Left ventricle myocardium inferior (tissue), 1 donor: ENCODE results near the gene CHGA. TPM values are rescaled to one million over a fixed set of nuclear protein-coding genes. Genes with fewer than 3 reads are reported as not detected.
A peak's percentile ranks its signal among the peaks of the same experiment; 100 is the strongest.

Source experiments
- DNase-seq: peaks from one replicate; pipeline ENCODE4 v3.0.0-alpha.2; 2020
- H3K27ac ChIP-seq: fragments of 200-600 bp; replicated peaks from 2 replicates; pipeline ENCODE4 v1.8.0; 2021
- H3K27me3 ChIP-seq: fragments of 200-600 bp; 2 replicates; pipeline ENCODE4 v1.8.0; 2021; ENCODE audit warnings: low read depth
- H3K36me3 ChIP-seq: fragments of 200-600 bp; 2 replicates; pipeline ENCODE4 v1.8.0; 2021
- H3K4me1 ChIP-seq: fragments of 200-600 bp; 2 replicates; pipeline ENCODE4 v1.8.0; 2021
- H3K4me3 ChIP-seq: fragments of 200-600 bp; 2 replicates; pipeline ENCODE4 v1.8.0; 2021; ENCODE audit warnings: mild to moderate bottlenecking, moderate library complexity
- H3K9me3 ChIP-seq: fragments of 200-600 bp; replicated peaks from 2 replicates; pipeline ENCODE4 v1.8.0; 2021
- intact Hi-C: fragments of 100-400 bp; cut with micrococcal nuclease; formaldehyde crosslinking; loops from one replicate; pipeline ENCODE4 v1.11.0; 2022
- total RNA-seq: library from RNA; stranded (reverse); fragmentation: NEBNext Ultra II Directional; extraction: Animal tissue kit (Norgen Biotek cat#: 25700); gene quantifications from one replicate; pipeline ENCODE4 v1.2.1, GENCODE V29; 2021
- TF ChIP-seq, protein P1 (sequence below): fragments of 200-600 bp; IDR thresholded peaks from 2 replicates; pipeline ENCODE4 v1.8.0; 2021; ENCODE audit warnings: antibody characterized with exemption, mild to moderate bottlenecking, borderline replicate concordance
- donor health status: DM: no; HTN: yes; CAD: no; lungs with severe emphysema.

Gene CHGA
- total RNA-seq, 1 donor from 2014 or later = not detected

DNA sequence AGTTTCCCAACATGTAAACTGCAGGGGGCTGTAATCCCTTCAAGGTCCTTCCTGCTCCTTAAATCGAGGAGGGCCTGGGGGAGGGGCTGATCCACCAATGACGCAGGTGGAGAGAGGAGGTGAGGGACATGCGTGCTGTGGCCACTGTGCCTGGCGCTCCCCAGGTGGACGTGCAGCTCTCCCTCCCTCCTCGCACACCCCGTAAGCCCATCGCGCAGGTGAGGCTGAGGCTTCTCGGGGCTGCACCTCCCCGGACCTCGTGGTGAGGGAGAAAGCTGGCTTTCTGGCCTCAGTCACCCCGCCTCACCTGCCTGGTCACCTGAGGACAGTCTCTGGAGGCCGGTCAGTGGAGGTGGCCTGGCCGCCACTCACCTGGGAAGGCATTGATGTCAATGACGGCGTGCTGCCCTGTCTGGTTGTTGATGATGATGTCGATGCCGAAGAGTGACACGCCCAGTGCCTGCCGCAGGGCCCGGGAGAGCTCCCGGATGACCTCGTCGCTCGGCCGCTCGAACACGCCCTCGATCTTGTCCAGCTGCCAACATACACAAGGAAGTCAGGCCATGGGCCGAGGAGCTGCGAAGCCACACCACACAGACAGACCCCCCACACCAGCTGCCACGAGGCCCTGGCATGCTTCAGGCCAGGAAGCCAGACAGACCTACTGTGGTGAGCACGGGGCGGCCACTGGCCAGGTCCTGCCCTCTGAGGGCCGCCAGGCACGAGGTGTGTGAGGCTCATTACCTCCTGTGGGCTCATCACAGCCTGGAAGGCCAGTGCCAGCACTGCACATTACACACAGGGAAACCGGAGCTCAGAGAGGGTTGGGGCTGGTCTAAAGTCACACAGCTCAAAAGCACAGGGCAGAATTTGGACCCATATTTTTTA, 23.3 kb downstream of the CHGA start:
- intact Hi-C loops = no loop called here
- Histone ChIP-seq H3K4me1 (peaks cover 50% of the 10 kb centered on the region), H3K27me3 (no peaks in the 10 kb centered on the region), H3K36me3 (peaks cover 64% of the 10 kb centered on the region), H3K4me3 (no peak overlapping the region), H3K9me3 (no peaks in the 10 kb centered on the region), H3K27ac (no peak overlapping the region)
- peak; percentile 56 for DNase-seq
- TF ChIP-seq, protein P1, sequence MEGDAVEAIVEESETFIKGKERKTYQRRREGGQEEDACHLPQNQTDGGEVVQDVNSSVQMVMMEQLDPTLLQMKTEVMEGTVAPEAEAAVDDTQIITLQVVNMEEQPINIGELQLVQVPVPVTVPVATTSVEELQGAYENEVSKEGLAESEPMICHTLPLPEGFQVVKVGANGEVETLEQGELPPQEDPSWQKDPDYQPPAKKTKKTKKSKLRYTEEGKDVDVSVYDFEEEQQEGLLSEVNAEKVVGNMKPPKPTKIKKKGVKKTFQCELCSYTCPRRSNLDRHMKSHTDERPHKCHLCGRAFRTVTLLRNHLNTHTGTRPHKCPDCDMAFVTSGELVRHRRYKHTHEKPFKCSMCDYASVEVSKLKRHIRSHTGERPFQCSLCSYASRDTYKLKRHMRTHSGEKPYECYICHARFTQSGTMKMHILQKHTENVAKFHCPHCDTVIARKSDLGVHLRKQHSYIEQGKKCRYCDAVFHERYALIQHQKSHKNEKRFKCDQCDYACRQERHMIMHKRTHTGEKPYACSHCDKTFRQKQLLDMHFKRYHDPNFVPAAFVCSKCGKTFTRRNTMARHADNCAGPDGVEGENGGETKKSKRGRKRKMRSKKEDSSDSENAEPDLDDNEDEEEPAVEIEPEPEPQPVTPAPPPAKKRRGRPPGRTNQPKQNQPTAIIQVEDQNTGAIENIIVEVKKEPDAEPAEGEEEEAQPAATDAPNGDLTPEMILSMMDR = no peak

DNA sequence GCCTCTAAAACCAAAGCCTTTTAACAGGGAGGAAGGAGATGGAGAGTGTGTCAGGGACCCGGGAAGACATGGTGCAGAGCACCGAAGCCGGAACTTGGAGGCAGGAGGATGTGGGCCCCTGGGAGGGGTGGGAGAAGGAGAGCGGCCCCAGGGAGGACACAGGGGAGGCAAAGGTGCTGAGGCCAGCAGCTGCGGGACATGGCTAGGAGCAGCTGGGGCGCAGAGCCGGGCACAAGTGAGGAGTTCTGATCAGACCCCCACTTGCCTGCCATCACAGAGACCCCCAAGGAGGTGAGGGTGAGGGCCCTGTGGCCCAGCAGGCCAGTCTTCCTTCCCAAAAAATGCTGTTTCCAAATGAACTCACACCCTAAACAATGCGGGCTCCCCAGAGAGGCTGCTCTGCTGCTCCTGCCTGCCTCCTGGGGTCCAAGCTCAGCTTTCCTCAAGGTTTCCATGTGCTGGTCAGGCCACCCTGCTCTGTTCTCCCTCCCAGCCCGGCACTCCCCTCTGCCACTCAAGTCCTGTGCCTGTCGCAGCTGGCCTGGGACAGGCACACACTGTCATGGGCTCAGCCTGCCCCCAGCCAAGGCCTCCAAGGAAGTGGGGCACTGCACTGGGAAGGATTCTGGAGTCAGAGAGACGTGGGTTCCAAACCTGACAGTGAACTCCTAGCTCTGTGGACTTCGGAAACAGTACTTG, 24.0 kb downstream of the CHGA start:
- TF ChIP-seq, protein P1 = no peak
- Histone ChIP-seq H3K36me3 (peaks cover 56% of the 10 kb centered on the region), H3K9me3 (no peaks in the 10 kb centered on the region), H3K4me3 (no peak overlapping the region), H3K27me3 (no peaks in the 10 kb centered on the region), H3K27ac (no peak overlapping the region), H3K4me1 (peaks cover 58% of the 10 kb centered on the region)
- DNase-seq = no peak
- intact Hi-C loops = no loop called here

DNA sequence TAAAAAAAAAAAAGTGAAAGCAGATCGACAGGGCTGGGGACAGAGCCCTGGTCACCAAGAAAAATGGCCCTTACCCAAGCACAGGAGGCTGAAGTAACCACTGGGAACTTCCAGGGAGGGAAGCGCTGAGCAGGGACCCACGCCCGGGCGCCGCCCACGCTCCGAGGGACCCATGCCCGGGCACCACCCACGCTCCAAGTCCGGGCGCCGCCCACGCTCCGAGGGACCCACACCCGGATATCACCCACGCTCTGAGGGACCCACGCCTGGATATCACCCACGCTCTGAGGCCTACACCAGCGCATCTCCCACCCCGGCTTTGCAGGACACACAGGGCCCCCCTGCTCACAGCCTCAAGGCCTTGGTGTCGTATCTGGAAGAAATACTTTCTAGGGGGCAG, 25.7 kb downstream of the CHGA start:
- Histone ChIP-seq H3K4me1 (peaks cover 72% of the 10 kb centered on the region), H3K4me3 (no peak overlapping the region), H3K27me3 (no peaks in the 10 kb centered on the region), H3K9me3 (no peaks in the 10 kb centered on the region), H3K36me3 (peaks cover 42% of the 10 kb centered on the region), H3K27ac (no peak overlapping the region)
- intact Hi-C loops = no loop called here
- TF ChIP-seq, protein P1 = no peak
- DNase-seq = no peak

DNA sequence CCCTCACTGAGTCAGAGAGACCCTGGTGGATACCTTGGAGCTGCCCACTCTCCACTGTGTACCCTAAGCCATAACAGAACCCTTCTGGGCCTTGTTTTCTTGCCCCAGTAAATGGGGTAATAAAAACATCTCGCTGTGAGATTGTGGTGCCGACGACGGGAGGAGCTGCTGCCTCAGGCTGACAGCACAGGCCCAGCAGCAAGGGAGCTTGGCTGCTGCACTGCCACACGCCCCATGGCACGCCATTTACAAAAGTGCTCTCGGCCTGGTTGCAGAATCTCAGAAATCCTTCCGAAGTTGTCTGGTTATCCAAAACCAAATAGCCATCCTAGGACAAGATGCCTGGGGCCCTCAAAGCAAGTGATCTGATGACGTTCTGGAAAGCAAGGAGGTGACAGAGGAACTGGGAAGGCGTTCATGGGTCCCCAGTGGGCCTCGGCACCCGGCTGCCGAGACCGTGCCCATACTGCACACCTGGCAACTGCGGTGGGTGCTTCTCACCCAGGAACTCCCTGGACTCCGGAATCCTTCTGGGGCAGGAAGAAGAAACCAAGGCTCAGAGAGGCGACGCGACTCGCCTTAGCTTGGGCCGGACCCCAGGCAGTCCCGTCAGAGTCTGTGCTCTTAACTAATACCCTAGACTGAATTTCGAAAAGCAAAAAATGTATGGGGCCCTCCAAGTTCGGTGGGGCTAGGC, 26.7 kb downstream of the CHGA start:
- Histone ChIP-seq H3K4me3 (no peak overlapping the region), H3K36me3 (peaks cover 42% of the 10 kb centered on the region), H3K27me3 (no peaks in the 10 kb centered on the region), H3K27ac (peak overlapping the region; percentile 87), H3K9me3 (no peaks in the 10 kb centered on the region), H3K4me1 (peaks cover 76% of the 10 kb centered on the region)
- TF ChIP-seq, protein P1 = no peak
- no peak for DNase-seq
- intact Hi-C loops = loop anchor here (5.0 kb wide), 1 partner anchor 188 kb away; no protein-coding TSS in a partner anchor

DNA sequence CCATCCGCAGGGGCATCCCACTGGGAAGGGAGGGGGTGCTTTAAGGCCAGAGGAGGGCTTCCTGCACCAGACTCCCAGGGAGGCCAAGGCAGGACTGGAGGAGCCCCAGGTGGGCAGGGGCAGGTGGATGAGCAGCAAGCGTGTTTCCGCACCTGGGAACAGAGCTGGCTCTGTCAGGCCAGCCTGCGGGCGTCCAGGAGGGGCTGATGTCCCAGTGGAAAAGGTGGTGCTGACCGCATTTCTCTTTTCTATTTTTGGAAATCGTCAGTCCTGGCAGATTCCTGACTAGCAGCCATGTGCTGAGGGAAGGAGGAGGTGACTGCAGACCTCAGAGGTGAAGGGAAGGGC, 27.2 kb downstream of the CHGA start:
- intact Hi-C loops = loop anchor here (5.0 kb wide), 1 partner anchor 187 kb away; no protein-coding TSS in a partner anchor
- no peak overlapping the region for H3K4me3 ChIP-seq
- TF ChIP-seq, protein P1 = peak; percentile 14
- H3K9me3 ChIP-seq = no peaks in the 10 kb centered on the region
- peak overlapping the region; percentile 87 for H3K27ac ChIP-seq
- H3K36me3 ChIP-seq = peaks cover 36% of the 10 kb centered on the region
- peaks cover 81% of the 10 kb centered on the region for H3K4me1 ChIP-seq
- no peak for DNase-seq
- no peaks in the 10 kb centered on the region for H3K27me3 ChIP-seq
